Measurements from ENCODE around the gene TRIM50.
"Not testable (repeated sequence)": the region's sequence is repeated elsewhere in the genome, so short reads cannot be mapped to it uniquely, and the experiment has no call there.

The TRIM50 gene

GRCh38 chr7:73316521-73316920 is 11.4 kb downstream of the TRIM50 start:
- no peak for DNase-seq (ENCODE audit: low spot score)
- no peak for FAIRE-seq

GRCh38 chr7:73314271-73314670 is 13.6 kb downstream of the TRIM50 start:
- DNase-seq (ENCODE audit: low spot score) (no peak), FAIRE-seq (no peak)

GRCh38 chr7:73313521-73313906 is 14.4 kb downstream of the TRIM50 start:
- FAIRE-seq (no peak), DNase-seq (ENCODE audit: low spot score) (no peak)

- DNase-seq (ENCODE audit: low spot score), result no peak
- FAIRE-seq, result no peak
Observed at GRCh38 chr7:73312831-73313520, 14.9 kb downstream of the TRIM50 start.

- not testable (repeated sequence) for DNase-seq (ENCODE audit: low spot score); FAIRE-seq
Observed at GRCh38 chr7:73311421-73311820, 16.5 kb downstream of the TRIM50 start.

- FAIRE-seq, result no peak
- DNase-seq (ENCODE audit: low spot score), result peak; percentile 67
Observed at GRCh38 chr7:73308665-73309214, 19.1 kb downstream of the TRIM50 start, which contains the start of gene NSUN5. Gene NSUN5, minus strand, starts transcription at chr7:73308826. Its CDS starts 36 bp downstream, at chr7:73308790.

GRCh38 chr7:73308074-73308664 is 19.7 kb downstream of the TRIM50 start:
- DNase-seq (ENCODE audit: low spot score), result no peak
- no peak for FAIRE-seq

GRCh38 chr7:73307436-73307835 is 20.4 kb downstream of the TRIM50 start:
- DNase-seq (ENCODE audit: low spot score), result no peak
- no peak for FAIRE-seq

- not testable (repeated sequence) for DNase-seq (ENCODE audit: low spot score); FAIRE-seq
Observed at GRCh38 chr7:73304612-73305387, 23.1 kb downstream of the TRIM50 start.

- FAIRE-seq, result no peak
- DNase-seq (ENCODE audit: low spot score), result no peak
Observed at GRCh38 chr7:73304071-73304470, 23.8 kb downstream of the TRIM50 start.

- FAIRE-seq, result no peak
- no peak for DNase-seq (ENCODE audit: low spot score)
Observed at GRCh38 chr7:73303546-73303945, 24.3 kb downstream of the TRIM50 start.

- FAIRE-seq; DNase-seq (ENCODE audit: low spot score): not testable (repeated sequence)
Observed at GRCh38 chr7:73302846-73303245, 25.0 kb downstream of the TRIM50 start.

GRCh38 chr7:73301108-73301507 is 26.8 kb downstream of the TRIM50 start:
- FAIRE-seq; DNase-seq (ENCODE audit: low spot score): not testable (repeated sequence)

GRCh38 chr7:73299812-73300211 is 28.1 kb downstream of the TRIM50 start:
- FAIRE-seq; DNase-seq (ENCODE audit: low spot score): not testable (repeated sequence)

- not testable (repeated sequence) for FAIRE-seq; DNase-seq (ENCODE audit: low spot score)
Observed at GRCh38 chr7:73297706-73298105, 30.2 kb downstream of the TRIM50 start.

- FAIRE-seq; DNase-seq (ENCODE audit: low spot score): not testable (repeated sequence)
Observed at GRCh38 chr7:73297235-73297634, 30.6 kb downstream of the TRIM50 start.

GRCh38 chr7:73277210-73277609 is 50.7 kb downstream of the TRIM50 start:
- FAIRE-seq, result peak; percentile 88
- not testable (repeated sequence) for DNase-seq (ENCODE audit: low spot score)

GRCh38 chr7:73267813-73268212 is 60.1 kb downstream of the TRIM50 start:
- FAIRE-seq; DNase-seq (ENCODE audit: low spot score): not testable (repeated sequence)

GRCh38 chr7:73266719-73267368 is 61.0 kb downstream of the TRIM50 start:
- FAIRE-seq, result peak; percentile 99
- DNase-seq (ENCODE audit: low spot score), result not testable (repeated sequence)
